Measurements from ENCODE around the gene PLOD1.

- TF ChIP-seq POLR2AphosphoS5 (IDR thresholded peaks at IDR 0.05; ENCODE audit: low read depth, low read length) (no peak), SIN3A (IDR thresholded peaks at IDR 0.05; ENCODE audit: borderline replicate concordance, insufficient read depth, low read length) (no peak)
Measured at GRCh38 chr1:12014141-12014991, 79.8 kb downstream of the PLOD1 start.

Measured in PFSK-1 (cell line).